GM18499 (cell line): ENCODE data around the gene KIFBP.

Source experiments
- ATAC-seq: cut with Tn5 transposase; IDR thresholded peaks from one replicate; pipeline ENCODE4 v1.9.1; 2021; ENCODE audit warnings: moderate number of reproducible peaks; ENCODE audit not compliant: insufficient read depth, unreplicated experiment

The KIFBP gene

DNA sequence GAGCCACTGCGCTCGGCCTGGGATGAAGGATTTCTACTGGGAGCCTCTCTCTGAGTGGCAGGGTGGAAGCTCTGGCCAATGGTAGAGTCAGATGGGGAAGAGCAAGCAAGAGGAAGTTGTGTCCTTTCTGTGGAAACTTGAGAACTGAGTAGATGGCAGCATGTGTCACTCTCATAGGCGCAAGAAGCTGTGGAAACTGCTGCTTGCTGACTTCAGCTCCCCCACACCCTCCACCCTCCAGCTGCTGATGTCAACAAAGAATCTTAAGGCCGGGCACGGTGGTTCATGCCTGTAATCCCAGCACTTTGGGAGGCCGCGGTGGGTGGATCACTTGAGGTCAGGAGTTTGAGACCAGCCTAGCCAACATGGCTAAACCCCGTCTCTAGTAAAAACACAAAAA lies 59.5 kb downstream of the KIFBP start:
- no peak for ATAC-seq

DNA sequence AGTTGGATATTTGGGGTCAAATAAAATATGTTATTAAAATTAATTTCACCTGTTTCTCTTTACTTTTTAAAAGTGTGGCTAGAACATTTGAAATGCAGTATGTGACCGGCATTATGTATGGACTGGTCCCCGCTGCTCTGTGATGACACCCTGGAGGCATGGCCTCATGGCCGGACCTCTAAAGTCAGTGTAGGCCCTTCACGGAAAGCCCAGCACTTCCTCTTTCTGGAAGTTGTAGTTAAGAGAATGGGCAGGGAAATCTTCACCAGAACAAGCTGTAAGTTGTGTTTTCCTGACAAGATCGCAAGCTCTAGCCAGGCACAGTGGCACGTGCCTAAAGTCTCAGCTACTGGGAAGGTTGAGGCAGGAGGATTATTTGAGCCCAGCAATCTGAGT lies 61.0 kb downstream of the KIFBP start:
- ATAC-seq: no peak

DNA sequence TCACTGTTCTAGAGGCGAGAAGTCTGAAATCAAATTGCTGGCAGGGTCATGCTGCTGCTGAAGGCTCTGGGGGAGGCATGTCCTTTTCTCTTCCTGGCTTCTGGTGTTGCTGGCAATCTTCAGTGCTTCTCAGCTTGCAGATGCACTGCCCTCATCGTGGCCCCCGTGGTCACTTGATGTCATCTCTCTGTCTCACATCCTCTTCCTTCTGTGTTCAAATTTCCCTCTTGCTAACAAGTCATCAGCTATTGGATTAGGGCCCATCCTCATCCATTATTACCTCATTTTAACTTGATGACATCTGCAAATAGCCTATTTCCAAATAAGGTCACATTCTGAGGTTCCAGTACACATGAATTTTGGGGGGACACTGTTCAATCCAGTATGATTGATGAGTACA lies 62.7 kb downstream of the KIFBP start:
- ATAC-seq: no peak

DNA sequence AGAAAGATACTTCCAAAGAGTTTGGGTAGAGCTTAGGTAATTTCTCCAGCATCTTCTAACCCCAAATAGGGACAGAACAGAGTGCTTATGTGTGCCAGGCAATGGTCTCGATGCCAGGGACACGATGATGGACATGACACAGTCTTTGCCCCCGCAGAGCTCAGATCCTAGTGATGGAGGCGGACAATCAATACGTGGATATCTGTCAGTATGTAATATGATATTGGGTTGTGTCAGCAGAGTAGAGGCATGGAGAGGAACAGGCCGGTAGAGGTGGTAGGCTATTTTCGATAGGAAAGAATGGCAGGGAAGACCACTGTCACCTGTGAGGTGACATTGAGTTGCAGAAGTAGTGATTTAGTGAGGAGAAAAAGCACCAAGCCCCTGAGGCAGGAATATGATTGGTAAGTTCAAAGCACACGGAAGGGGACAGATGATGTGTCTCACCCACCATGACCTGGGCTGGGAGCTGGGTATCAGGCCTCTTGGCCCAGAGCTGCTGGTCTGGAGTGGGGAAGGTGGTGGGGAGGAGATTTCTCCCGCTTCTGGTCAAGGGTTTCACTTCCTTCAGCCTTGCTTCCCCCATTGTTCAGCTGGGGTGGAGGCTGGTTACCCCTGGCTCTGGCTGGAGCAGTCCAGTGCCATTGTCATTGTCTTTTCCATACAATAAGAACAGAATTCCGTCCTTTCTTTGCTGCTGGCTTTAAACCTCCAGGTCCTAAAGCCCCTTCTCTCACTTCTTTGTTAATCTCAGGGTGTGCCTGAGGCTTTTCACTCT lies 63.3 kb downstream of the KIFBP start:
- no peak for ATAC-seq

DNA sequence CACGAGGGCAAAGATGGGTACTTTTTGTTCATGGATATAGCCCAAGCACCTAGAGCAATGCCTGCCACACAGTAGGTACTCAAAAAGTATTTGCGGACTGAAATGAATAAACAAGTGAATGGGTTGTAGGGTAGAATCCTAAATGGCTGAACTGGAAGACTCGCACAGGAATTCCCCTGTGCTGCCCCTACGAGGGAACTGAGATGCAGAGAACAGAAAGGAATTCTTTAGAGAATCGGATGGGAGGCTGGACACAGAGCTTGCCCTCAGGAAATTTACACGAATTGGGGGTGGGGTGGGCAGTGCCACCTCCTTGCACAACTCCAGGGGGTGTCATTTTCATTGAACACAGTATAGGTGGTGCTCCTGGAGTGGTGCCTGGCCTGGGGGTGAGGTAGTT lies 64.1 kb downstream of the KIFBP start:
- no peak for ATAC-seq

DNA sequence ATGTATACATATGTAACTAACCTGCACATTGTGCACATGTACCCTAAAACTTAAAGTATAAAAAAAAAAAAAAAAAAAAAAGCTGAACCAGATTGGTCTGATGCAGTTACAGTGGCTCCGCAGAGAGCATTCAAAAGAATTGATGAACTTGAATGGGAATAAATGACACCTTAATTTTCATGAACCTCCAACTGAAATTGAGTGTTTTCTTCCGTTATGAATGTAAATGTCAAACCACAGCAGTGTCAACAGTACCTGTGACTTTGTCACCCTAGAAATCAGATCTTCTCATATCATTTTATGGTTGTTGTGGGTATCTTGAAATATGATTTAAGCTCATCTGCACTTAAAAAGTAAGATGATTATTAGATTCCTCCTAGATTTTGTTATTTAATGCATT lies 66.6 kb downstream of the KIFBP start:
- ATAC-seq: no peak

DNA sequence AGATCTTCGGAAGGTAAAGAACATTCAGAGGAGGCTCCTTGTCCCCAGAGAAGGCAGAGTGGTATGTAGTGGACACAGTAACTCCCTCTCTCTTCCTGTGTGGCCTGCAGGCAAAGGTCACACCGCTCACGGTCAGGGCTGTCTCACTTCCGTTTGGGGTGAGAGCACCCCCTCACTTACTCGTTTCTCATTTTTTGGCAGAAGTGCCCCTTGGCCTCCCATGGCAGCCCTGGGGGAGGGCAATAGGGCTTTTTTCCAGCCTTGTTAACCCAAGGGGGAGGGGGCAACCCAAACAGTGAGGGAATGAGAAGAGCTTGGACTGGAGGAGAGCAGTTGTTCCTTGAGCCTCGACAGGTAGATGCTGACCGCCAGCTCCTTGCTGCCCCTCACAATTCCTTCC lies 67.5 kb downstream of the KIFBP start:
- ATAC-seq: no peak

DNA sequence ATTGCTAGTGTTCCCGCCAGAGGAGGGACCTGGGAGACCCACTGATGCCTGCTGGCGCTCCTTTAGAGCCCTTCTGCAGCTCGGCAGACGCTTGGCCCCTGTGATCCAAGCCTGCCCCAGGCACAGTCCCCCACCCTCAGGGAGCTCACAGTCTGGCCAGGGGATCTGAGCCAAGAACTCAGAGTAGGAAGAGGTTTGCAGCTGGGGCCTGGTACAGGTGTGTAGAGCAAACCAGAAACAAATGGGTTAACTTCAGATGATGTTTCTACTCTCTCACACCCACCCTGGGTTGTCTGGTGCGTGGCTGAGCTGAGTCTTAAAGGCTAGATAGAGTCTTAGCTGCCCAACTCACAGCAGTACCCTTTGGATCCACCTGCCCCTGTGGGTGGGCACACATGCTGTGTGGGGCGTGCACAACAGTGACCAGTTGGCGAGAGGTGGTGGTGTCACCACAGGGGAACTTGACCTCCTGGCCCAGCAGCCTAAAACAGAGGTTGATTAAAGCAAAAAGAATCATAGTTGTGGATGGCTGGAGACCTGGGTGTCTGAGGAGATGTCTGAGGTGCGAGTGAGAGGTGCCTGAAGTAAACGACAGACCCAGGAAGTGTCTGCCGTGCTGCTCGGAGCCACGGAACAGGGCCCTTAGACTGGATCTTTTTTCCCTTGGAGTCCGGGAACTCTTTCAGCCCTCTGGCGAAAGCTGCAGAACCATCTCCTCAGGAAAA lies 68.1 kb downstream of the KIFBP start:
- ATAC-seq: no peak

DNA sequence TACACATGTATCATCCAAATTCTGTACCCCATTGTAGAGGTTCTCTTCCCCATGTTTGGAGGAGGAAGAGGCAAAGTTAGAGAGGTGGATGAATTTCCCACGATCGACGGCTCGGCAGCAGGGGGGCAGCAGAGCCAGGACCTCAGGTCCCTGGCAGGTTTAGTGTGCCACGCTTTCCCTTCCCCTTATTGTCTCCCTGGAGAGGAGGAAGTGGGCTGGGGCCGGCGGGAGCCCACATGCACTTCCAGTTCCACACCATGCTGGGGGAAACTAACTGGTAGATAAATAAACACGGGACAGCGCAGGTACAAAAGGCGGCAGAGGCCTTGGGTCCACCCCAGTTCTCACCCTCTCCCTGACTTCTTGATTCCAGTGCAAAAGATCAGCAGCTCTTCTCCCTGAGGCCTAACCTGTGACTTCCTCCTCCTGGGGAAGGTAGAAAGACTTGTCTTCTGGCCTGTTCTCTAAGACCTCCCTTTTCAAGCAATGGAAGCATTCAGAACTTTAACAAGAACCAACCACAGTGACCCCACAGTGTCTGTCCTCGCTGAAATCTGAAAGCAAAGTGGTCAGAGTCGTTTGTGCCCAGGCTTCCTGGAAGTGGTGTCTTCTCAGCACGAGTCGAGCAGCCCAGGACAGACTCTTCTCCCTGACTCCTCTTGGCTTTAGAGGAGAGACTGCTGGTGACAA lies 68.8 kb downstream of the KIFBP start:
- ATAC-seq: no peak

DNA sequence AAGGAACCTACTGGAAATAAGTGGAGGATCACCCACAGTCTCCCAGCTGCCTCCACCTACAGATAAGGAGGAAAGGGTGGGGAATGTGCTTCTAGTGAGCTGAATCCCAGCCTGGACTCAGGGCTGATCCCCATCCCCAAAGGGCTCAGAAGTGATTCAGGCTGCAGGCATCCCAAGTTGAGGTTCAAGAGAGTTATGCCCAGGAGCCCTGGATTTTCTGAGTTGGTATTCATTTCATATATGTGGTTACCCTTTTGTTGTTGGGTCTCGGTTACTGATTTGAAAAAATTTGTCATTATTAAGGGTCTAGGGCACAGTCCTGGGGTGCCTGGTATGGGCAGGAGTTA lies 69.3 kb downstream of the KIFBP start:
- ATAC-seq: no peak

DNA sequence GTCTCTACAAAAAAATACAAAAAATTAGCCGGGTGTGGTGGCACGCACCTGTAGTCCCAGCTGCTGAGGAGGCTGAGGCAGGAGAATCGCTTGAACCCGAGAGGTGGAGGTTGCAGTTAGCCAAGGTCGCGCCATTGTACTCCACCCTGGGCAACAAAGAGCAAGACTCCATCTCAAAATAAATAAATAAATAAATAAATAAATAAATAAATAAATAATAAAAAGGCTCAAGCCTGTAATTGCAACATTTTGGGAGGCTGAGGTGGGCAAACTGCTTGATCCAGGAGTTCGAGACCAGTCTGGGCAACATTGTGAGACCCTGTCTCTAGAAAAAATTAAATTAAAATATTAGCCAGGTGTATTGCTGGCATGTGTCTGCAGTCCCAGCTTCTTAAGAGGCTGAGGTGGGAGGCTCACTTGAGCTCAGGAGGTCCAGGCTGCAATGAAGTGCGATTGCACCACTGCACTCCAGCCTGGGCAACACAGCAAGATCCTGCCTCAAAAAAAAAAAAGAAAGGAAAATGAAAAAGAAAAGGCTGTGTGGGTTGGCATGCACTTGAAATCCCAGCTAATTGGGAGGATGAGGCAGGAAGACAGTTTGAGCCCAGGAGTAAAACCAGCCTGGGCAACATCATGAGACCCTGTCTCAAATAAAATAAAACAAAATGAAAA lies 71.7 kb downstream of the KIFBP start:
- no peak for ATAC-seq

DNA sequence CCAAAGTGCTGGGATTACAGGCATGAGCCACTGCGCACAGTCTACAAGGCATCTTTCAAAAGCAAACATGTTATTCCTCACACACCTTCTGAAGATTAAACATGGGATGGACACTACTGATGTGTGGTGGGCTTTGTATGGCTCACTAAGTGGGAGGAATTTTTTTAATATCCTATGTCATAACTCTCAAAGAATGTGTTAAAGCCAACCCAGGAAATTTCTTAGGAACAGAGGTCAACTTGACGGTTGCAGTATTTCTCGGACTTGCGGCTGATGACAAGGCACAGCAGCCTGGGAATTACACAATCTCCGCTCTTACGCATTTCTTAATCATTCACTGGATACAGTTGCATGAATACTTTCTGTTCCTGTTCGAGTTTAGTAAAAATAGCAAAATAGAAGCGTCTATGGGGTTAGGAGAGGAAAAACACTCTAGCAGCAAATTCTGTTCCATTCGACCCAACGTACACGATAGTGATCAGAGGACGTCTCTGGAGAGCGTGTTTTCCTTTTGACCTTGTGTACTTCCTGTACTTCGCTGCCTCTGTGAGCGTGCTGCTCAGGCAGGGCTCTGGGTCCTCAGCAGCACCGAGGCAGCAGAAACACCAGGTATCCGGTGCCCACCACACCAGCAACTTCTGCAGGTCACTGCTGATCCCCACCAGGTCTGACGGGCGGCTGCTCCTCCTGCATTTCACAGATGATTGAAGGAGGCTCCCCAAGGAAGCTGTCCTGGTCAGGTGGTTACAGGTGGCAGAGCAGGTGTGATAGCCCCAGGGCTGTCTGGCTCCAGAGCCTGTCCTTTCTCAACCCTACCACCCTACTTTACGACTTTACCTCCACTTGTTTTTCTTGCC lies 72.9 kb downstream of the KIFBP start:
- no peak for ATAC-seq

DNA sequence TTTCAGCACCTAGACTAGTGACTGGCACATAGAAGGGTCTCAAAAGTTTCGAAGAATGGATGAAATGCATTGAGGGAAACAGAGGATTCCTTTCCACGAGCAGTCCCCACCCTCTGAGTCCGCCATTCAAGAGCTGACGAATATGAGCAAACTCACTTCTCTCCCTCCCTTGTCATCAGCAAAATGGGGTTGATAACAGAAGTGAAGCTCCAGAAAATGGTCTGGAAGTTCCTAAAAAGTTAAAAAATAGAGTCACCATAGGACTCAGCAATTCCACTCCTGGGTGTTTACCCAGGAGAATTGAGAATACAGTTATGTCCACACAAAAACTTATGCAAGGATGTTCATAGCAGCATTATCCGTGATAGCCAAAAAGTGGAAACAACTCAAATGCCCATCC lies 74.3 kb downstream of the KIFBP start:
- no peak for ATAC-seq

DNA sequence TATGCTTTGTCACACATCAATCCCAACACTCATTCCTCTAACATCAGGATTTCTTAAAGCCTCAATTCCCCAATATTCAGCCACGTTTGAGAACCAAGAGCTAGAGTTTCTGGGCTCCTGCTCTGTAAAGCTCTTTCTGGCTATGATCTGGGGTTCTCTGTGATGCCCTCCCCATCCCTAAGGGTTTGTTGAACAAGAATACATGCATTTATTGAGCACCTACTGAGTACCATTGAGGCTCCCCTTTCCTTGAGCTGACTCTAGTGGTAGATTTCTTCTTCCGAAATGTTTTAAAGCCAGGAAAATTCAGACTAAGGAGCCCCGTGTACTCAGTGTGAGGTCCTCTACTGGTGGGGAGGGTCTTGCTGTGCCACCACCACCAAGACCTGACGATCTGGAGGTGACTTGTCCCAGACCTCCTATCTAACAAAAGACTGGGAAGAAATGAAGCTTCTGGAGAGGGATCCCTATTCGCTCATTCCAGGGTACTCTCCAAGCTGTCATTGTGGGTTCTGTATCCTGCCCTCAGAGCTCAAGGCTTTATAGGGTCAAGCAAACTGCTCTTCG lies 76.2 kb downstream of the KIFBP start:
- ATAC-seq: no peak

DNA sequence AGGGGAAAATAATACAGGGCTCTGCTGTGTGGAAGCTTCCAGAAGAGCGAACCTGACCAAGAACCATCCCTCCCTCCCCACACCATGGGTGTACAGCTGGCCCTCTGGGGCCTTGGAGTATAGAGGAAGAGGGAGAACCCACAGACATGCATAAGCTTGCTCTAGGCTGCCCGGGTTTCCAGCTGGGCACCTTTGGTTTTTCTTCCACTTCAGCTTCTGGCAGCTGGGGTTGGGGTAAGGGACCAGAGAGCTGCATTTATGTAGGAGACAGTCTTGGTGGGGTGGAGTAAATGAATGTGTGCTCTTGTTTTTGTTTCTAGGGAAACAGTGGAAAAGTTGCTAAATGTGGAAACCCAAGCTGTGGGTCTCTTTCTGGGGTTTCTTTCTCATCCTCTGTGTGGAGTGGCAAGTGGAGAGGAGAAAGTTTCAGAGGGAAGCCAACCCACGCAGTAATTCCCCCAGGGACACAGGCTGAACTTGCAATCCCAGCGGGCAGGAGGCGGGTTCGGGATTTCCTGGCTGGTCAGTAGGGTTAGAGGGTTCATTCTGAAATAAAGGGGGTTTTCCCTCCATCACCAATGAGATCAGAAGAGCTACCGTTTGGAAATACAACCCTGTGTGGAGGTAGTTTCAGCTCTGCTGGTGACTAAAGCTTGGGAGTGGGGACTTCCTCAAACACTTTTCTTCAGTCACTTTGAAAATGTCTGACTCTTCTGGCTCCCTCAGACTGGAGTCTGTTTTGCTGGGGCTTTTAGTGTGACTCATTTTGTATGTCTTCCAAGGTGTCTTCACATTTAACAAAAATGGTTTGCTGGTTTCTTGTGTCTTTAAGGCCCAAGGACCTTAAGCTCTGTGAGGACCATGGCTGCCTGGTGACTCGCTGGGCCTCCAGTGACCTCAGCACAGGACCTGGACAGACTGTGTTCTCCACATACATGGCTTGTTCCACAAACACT lies 77.1 kb downstream of the KIFBP start:
- ATAC-seq: no peak
